RWPE2 (cell line): ENCODE results near the gene SORCS2.

ENCODE experiments used
- ATAC-seq: fragments of 200-7000 bp; cut with Tn5 transposase; 3 replicates; pipeline ENCODE4 v1.9.1; 2021; ENCODE audit warnings: low read depth
- DNase-seq: peaks from one replicate; pipeline ENCODE4 v3.0.0-alpha.2; 2020; ENCODE audit warnings: low spot score
- H3K27ac ChIP-seq: fragments of 450-650 bp; 2 replicates; pipeline ENCODE4 v1.5.1; 2017; ENCODE audit warnings: mild to moderate bottlenecking; ENCODE audit not compliant: poor library complexity, severe bottlenecking
- H3K27me3 ChIP-seq: fragments of 250-450 bp; sonication (Bioruptor Pico); 2 replicates; pipeline ENCODE4 v1.5.1; 2021; ENCODE audit warnings: mild to moderate bottlenecking, moderate library complexity; ENCODE audit not compliant: insufficient read depth, poor library complexity, severe bottlenecking
- H3K36me3 ChIP-seq: fragments of 250-450 bp; sonication (Bioruptor Pico); 2 replicates; pipeline ENCODE4 v1.5.1; 2020; ENCODE audit warnings: low read depth, mild to moderate bottlenecking, moderate library complexity
- H3K4me1 ChIP-seq: fragments of 250-450 bp; sonication (Bioruptor Pico); 2 replicates; pipeline ENCODE4 v1.5.1; 2021; ENCODE audit warnings: mild to moderate bottlenecking, moderate library complexity; ENCODE audit not compliant: insufficient read depth, poor library complexity, severe bottlenecking
- H3K4me3 ChIP-seq: fragments of 250-450 bp; sonication (Bioruptor Pico); 2 replicates; pipeline ENCODE4 v1.5.1; 2021; ENCODE audit warnings: mild to moderate bottlenecking, moderate library complexity; ENCODE audit not compliant: severe bottlenecking
- H3K9me3 ChIP-seq: fragments of 250-450 bp; sonication (Bioruptor Pico); 2 replicates; pipeline ENCODE4 v1.5.1; 2021; ENCODE audit warnings: mild to moderate bottlenecking, moderate library complexity; ENCODE audit not compliant: severe bottlenecking
- TF ChIP-seq, protein P1 (sequence below): fragments of 450-650 bp; IDR thresholded peaks from one replicate; pipeline ENCODE4 v1.5.1; 2017; ENCODE audit warnings: mild to moderate bottlenecking, moderate library complexity; ENCODE audit not compliant: poor library complexity, severe bottlenecking

The SORCS2 gene

DNA sequence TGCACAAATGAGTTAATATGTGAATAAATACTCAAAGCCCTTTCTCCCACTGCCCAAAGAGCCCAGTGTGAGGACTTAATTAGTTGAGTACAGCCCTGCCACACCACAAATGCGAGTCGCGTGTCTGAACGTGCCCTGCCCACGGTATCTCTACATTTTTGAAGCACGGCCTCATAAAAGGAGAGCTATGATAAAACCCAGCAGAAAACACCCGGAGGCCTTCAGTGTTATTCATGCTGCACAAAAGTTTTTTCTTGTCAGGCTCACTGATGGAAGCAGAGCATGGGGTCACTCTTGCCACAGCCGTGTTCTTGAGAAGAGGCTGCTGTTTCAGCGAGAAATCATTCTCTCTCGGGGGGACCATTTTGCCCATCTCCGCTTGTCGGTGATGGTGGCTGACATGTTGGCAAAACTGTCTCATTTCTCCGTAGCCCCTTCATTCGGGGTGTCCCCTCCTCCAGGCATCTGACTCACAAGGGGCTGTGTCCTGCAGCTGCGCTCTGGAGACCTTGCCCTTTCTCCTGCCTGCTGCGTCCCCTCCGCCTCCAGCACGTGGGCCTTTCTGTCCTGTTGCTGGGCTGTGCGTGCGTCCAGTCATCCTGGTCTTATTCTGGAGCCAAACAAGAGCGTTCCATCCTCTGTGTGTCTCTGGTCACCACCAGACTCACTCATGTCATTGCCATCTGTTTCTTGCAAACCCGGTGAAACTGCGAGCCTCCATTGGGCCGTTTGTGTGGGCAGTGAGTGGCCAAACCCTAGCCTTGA lies 88.8 kb downstream of the SORCS2 start:
- Histone ChIP-seq H3K4me1 (peaks cover 18% of the 10 kb centered on the region), H3K9me3 (no peaks in the 10 kb centered on the region), H3K27me3 (no peaks in the 10 kb centered on the region), H3K27ac (no peak overlapping the region), H3K4me3 (no peak overlapping the region), H3K36me3 (no peaks in the 10 kb centered on the region)
- DNase-seq (no peak), ATAC-seq (peak; percentile 72)
- TF ChIP-seq, protein P1, sequence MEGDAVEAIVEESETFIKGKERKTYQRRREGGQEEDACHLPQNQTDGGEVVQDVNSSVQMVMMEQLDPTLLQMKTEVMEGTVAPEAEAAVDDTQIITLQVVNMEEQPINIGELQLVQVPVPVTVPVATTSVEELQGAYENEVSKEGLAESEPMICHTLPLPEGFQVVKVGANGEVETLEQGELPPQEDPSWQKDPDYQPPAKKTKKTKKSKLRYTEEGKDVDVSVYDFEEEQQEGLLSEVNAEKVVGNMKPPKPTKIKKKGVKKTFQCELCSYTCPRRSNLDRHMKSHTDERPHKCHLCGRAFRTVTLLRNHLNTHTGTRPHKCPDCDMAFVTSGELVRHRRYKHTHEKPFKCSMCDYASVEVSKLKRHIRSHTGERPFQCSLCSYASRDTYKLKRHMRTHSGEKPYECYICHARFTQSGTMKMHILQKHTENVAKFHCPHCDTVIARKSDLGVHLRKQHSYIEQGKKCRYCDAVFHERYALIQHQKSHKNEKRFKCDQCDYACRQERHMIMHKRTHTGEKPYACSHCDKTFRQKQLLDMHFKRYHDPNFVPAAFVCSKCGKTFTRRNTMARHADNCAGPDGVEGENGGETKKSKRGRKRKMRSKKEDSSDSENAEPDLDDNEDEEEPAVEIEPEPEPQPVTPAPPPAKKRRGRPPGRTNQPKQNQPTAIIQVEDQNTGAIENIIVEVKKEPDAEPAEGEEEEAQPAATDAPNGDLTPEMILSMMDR = no peak

DNA sequence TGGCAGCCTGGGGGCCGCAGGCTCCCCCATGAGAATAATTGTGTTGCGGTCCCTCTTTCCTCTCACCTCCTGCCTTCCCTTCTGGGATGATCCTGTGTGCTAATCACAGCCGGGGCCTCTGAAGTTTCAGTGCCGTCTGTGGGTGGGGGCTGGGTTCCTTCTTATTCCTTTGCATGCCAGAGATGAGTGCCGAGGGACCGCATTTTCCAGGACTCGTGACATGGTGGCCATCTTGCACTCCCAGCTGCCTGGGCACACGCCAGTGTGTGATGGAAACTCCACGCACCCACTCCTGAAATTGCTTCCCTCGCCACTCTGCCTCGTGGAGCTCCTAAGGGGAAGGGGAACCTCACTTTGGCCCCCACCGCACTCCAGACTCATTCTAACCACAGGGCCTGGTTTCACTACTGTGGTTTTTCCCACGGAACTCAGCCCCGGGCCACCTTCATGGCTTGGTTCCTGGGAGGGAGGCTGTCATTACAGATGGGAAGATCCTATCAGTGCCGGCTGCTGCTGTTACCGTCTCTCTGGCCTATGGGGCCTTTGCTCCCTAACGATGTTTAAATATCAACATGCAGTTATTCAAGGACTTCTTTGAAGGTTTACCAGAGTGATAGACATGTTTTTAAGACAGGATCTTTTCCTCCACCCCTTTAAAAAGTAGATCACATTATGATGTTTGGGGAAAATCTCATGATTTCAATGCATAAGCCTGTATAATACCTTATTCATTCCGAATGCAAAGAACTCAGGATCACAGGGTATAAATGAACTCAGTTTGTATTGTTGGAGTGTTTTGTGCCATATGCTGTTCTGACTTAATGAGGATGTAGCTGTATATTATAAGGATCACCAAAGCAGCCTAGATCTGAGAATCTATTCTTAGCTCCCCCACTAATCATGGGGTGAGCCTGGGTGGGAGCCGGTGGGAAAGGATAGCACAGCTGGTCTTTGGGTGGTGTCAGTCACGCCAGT lies 89.6 kb downstream of the SORCS2 start:
- Histone ChIP-seq H3K27ac (no peak overlapping the region), H3K4me3 (no peak overlapping the region), H3K9me3 (no peaks in the 10 kb centered on the region), H3K27me3 (no peaks in the 10 kb centered on the region), H3K36me3 (no peaks in the 10 kb centered on the region), H3K4me1 (peaks cover 18% of the 10 kb centered on the region)
- DNase-seq = no peak
- TF ChIP-seq, protein P1 = no peak
- ATAC-seq = no peak

DNA sequence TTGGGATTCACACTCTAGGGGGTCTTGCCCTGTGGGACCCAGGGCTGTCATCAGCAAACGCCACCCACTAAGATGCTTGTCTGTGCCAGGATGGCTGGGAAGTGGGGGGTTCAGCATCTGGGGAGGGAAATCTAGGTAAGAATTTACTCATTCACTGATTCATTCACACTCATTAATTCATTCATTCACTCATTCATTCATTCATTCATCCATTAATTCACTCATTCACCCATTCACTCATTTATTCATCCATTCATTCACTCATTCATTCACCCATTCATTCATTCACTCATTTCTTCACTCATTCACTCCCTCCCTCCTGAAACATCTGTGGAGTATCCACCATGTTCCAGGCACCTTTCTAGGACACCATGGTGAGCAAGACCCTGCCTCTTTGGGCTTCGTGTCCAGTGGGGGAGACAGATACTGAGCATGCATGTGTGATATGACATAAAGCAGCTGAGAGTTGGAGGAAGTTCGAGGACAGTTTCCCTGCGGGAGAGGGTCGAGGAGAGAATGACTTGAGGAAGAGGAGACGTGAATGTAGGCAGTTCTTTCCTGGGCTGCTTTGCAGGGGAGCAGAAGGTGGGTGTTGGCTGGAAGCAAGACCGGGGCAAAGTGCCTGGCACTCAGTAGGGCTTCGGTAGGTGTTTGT lies 90.6 kb downstream of the SORCS2 start:
- Histone ChIP-seq H3K27me3 (no peaks in the 10 kb centered on the region), H3K36me3 (no peaks in the 10 kb centered on the region), H3K27ac (no peak overlapping the region), H3K4me1 (peaks cover 18% of the 10 kb centered on the region), H3K9me3 (no peaks in the 10 kb centered on the region), H3K4me3 (no peak overlapping the region)
- no peak for ATAC-seq
- TF ChIP-seq, protein P1 = no peak
- no peak for DNase-seq

DNA sequence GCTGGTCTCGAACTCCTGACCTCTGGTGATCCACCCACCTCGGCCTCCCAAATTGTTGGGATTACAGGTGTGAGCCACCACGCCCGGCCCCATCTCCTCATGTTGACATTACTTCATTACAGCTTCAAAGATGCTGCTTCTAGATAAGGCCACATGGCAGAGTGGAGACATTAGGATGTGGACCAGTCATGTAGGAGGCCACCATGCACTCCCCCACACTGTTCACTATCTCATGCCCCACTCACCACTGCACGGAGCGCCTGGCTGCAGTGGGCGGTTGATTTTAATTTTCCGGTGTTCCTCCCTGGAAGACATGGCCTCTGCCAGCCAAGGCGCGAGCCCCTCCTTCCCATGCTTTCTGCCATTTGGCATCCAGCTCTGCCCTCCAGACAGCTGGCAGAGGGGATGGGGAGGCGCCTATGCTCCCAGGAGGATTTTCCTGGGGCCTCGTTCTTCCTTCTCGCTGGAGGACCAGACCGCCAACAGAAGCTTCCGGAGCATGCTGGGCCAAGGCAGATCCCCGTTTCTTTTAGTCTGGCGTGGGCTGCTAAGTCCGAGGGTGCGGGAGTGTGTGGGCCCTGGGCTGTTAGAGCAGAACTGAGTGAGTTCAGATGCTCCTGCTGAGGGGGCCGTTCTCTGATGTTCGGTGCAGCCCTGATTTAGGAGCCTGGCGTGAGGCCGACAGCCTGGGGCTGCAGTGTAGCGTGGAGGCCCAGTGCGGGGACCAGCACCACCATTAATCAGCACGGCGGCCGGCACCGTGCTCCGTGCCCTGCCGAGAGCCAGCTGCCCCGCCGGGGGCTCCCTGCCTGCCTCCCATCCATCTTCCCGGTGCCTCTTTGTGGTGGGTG lies 93.1 kb downstream of the SORCS2 start:
- TF ChIP-seq, protein P1 = no peak

More for the DNA sequence above, 93.1 kb downstream of the SORCS2 start:
- H3K36me3 ChIP-seq = no peaks in the 10 kb centered on the region
- no peak for ATAC-seq
- no peaks in the 10 kb centered on the region for H3K9me3 ChIP-seq
- no peak overlapping the region for H3K27ac ChIP-seq
- peaks cover 9% of the 10 kb centered on the region for H3K4me1 ChIP-seq
- no peak overlapping the region for H3K4me3 ChIP-seq
- no peaks in the 10 kb centered on the region for H3K27me3 ChIP-seq
- DNase-seq = no peak
